GM18870 (cell line): ENCODE data around the gene KRT2.

ENCODE experiments used
- ATAC-seq: cut with Tn5 transposase; IDR thresholded peaks from one replicate; pipeline ENCODE4 v1.9.1; 2021; ENCODE audit warnings: moderate library complexity; ENCODE audit not compliant: unreplicated experiment

KRT2 gene

GRCh38 chr12:52651726-52652261 is at the start of gene KRT2:
KRT2 (minus strand) TSS chr12:52652211; CDS start chr12:52652142, 69 bp downstream.
- no peak for ATAC-seq

DNA sequence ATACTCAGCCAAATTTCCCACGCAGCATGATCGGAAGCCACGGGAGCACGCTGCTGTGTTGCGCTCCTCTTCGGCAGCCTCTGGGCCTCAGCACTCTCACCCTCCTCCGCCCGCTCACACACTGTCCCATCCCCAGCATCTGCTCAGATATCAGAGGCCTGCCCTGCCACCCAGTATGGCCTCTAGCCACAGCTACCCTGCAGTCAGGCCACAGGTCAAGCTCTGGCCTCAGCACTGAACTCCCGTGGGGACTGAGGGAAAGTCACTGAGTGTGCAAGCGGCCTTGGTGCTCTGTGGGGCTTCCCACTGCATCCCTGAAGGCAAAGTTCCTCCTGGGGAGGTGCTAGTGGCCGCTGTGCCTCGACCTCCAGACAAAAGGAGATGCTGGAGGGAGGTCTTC is 49.3 kb upstream of the KRT2 start:
- ATAC-seq: no peak

DNA sequence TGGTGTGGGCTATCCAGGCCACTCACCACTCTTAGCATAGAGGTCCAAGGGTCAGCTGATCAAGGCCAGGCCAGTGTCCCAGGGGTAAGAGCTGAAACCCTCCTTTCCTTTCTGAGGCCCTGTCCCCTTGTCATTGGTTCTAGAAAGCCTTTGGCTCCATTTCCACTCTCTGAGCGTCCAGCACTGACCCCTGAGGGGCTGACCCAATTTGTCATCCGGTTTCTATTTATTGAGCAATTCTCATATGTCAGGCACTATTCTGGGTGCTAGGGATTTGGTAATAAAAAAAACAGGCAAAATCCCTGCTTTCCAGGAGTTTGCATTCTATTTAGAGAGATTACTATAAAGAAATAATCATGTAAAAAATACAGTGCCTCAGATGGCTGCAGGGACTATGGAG is 47.9 kb upstream of the KRT2 start:
- ATAC-seq: no peak

- ATAC-seq: no peak
These were observed 47.4 kb upstream of the KRT2 start for GRCh38 chr12:52699373-52699772.

GRCh38 chr12:52698651-52699340 is 46.8 kb upstream of the KRT2 start:
- ATAC-seq: no peak

- ATAC-seq: no peak
These were observed 45.1 kb upstream of the KRT2 start for GRCh38 chr12:52697058-52697582.

DNA sequence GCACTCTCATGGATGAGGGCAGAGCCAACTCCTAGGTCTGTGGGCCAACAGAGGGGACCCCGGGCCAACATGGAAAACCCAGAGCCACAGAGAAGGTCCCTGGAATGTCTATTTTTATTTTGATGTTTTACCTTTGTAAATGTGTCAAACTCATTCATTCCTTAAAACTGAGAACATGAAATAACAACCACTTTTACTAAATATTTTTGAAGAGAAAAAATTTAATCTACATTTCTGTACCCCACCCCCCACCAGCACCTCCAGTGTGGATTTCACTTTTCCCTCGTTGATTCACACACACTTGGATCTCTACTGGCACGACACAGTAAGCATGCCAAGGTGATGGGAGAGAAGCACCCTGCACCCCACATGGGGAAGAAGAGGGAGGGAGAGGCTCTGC is 44.6 kb upstream of the KRT2 start:
- ATAC-seq: no peak

DNA sequence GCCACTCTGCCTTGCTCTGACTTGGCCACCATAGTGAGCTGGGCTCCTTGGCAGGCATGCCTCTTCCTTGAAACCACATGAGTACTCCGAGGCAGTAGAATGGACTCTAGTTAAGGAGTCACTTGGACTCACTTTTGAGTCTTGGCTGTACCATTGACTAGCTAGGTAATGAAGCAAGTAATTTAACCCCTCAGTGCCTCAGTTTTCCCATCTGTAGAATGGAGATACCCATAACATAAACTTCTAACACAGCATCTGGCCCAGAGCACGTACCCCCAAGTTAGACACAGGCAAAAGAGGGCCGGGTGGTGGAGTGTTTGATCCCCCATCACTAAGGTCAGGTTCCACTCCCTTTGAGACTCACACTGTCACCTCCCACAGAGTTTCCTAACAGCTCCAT is 43.0 kb upstream of the KRT2 start:
- ATAC-seq: no peak

GRCh38 chr12:52694151-52694550 is 42.1 kb upstream of the KRT2 start:
- ATAC-seq: no peak

- no peak for ATAC-seq
These were observed 41.2 kb upstream of the KRT2 start for GRCh38 chr12:52693261-52693660.

DNA sequence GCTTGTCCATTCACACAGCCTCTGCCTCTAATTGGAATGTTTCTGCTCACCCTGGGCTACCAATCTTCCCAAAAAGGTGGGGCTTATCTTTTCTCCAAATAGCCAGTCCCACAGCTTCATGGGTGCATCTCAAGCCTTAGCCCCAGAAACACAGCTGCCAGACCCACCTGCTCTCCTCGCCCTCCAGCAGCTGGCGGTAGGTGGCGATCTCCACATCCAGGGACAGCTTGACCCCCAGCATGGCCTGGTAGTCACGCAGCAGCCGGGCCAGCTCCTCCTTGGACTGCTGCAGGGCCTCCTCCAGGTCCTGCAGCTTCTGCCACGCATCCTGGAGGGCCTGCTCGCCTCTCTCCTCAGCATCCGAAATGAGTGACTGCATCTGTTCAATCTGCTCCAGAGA is 40.2 kb upstream of the KRT2 start:
- ATAC-seq: no peak

DNA sequence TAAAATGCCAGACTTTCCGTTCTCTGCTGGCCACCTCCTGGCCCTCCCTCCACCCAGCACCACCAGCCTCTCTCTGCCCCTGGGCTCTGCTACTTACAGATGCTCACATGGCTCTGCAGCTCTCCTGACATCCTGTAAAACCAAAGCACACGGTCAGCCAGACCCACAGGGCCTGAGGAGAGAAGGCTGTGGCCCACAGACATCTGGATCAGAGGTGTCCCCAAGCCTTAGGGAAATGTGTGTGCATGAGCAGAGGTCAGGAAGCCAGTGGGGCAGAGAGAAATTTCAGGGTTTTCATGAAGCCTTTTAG is 39.8 kb upstream of the KRT2 start:
- no peak for ATAC-seq

DNA sequence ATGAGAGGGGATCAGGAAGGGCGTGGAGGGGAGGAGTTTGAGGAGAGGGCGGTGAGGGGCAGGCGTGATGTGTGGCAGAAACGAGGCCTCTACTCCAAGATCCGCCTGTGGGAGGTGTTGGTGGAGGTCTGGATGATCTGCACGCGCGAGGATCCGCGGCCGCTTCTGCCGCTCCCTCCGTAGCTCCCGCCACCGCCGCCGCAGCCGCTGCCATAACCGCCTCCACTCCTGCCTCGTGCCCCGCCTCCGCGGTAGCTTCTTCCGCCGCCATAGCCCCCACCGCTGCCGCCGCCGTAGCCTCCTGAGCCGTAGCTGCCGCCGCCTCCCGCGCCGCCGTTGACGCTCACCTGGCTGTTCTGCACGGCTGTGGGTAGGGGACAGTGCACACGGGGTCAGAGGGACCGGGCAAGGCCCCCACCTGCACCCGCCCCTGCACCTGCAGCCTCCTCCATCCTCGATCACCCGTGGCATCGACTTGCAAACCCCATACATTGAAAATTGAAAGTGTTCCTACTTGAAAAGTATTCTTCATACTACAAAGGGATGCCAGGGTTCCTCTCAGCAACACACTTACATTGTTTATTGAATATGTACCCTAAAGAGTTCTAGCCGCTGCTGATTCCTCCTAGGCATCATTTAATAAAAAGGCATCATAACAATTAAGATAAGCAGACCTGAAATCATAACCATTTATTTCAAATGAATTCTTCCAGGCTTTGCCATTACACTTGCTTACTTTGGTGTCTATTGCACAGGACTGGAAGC is 39.2 kb upstream of the KRT2 start:
- ATAC-seq: no peak

DNA sequence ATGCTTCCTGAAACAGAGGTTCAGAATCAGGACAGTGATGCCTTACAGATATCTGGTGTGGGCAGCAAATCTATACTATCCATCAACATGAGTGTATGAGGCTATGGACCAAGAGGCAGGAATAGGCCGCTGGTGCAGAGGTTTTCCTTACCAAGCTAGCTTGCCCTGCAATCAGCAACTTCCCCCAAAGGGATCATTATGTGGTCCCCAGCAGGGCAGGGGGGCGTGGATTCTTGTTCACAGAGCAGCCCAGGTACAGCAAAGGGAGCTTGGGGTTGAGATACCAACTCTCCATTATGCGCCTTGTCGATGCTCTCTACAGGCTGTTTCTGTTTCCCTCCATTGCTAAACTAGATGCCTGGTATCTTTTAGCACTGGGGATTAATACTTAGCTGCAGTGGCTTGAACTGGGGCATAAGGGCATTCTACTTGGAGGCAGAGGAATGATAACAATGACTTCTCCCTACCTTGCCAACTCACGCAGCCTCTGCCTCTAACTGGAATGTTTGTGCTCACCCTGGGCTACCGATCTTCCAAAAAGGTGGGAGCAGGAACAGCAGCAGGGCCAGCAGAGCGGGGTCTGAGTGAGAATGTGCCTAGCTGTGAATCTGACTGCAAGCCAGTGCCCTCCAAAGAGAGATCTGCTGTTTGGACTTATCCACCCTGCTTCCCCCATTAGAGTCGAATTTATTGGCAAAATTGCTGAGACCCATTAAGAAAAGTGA is 38.5 kb upstream of the KRT2 start:
- no peak for ATAC-seq

GRCh38 chr12:52689936-52690335 is 37.9 kb upstream of the KRT2 start:
- ATAC-seq: no peak

DNA sequence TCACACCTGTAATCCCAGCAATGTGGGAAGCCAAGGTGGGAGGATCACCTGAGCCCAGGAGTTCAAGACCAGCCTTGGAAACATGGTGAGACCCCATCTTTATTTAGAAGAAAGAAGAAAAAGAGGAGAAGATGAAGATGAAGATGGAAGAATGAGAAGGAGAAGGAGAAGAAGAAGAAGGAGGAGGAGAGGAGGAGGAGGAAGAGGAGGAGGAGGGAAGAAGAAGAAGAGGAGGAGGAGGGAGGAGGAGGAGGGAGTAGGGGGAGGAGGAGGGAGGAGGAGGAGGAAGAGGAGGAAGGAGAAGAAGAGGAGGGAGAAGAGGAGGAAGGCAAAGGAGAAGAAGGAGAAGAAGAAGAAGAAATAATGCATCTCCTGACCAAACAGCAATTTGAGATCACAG is 37.2 kb upstream of the KRT2 start:
- no peak for ATAC-seq

DNA sequence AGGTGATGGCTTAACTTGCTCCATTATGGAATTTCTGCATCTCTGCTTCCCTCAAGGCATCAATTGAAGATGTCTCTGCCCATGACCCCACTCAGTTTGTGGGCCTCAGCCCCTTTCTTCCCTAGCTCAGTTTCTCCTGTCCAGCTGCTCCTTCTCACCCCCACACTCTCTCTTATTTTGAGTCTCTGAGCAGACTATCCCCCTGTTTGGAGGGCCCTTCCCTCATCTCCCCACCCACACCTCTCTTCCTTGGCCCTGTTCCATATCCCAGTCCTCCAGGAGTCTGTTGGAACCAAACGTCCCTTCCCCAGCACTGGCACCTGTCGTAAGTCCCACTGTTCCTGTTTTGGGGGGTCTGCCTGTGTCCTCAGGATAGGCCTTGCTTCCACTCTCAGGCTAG is 36.5 kb upstream of the KRT2 start:
- ATAC-seq: no peak

DNA sequence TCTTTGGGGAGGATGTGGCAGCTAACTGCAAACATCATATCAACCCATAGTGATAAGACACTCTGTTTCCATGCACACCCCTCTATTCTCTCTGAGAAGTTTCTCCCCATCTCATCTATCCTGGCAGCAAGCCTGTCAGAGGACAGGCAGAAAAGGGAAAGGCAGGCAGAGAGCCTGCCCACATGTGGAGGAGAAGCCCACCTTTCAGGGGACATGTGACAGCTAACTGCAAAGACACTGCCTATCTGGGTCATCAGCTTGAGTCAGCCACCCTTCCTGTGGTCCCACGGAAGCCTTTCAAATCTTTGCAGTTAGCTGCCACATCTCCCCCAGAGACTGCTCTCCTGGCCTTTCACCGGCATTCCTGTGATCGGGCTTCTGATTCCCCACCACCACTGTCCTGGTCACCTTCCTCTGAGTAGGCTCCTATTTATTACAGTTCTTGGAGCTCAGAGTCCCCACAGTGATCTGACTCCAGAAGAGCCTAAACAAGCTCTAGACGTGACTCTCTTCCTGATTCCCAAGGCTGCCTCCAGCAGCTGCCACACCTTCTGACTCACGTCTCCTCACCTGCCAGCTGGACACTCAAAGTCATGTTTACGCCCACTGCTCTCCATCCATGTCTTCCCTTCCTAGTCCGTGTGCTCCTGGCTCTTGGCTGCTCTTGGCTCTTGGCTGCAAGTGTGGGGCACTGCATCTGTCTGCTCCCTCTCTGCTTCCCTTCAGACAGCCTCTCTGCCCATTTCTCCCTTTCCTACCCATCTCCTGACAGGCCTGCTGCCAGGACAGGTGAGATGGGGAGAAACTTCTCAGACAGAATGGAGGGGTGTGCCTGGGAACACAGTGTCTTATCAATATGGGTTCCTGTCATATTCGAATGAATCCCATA is 35.7 kb upstream of the KRT2 start:
- no peak for ATAC-seq

GRCh38 chr12:52686756-52687487 is 34.9 kb upstream of the KRT2 start:
- no peak for ATAC-seq

GRCh38 chr12:52686063-52686462 is 34.1 kb upstream of the KRT2 start:
- no peak for ATAC-seq
